KOPT-K1 (cell line): ENCODE results near the gene ANKRD17.
A peak's percentile ranks its signal among the peaks of the same experiment; 100 is the strongest.

Source experiments
- H3K27ac ChIP-seq: fragments of 200-600 bp; sonication (generic); 2 replicates; pipeline ENCODE4 v1.5.1; 2016; ENCODE audit warnings: antibody characterized with exemption, mild to moderate bottlenecking, low read depth, low read length; ENCODE audit not compliant: poor library complexity, severe bottlenecking
- H3K36me3 ChIP-seq: fragments of 200-600 bp; sonication (generic); 2 replicates; pipeline ENCODE4 v1.5.1; 2017; ENCODE audit warnings: antibody characterized with exemption, mild to moderate bottlenecking, low read length, moderate library complexity; ENCODE audit not compliant: insufficient read depth
- H3K9me3 ChIP-seq: fragments of 200-600 bp; sonication (generic); 2 replicates; pipeline ENCODE4 v1.5.1; 2017; ENCODE audit warnings: antibody characterized with exemption, low read length, mild to moderate bottlenecking; ENCODE audit not compliant: insufficient read depth, poor library complexity, severe bottlenecking

ANKRD17 gene

DNA sequence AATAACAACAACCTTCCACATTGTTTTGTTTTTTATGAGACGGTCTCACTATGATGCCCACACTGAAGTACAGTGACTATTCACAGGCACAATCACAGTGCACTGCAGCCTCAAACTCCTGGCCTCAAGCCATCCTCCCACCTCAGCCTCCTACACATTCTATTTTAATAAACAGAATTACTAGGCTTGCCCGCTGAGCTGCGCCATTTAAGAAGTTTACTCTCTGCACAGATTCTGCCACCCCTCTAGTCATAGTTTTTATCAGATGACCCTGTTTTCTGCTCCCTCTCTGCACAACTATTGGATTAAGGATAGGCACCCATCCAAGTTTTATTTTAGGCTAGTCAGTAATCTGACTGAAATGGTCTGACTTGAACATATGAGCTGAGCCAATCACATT is 177.8 kb downstream of the ANKRD17 start:
- Histone ChIP-seq H3K9me3 (no peaks in the 10 kb centered on the region), H3K27ac (no peak overlapping the region), H3K36me3 (peaks cover 97% of the 10 kb centered on the region)

DNA sequence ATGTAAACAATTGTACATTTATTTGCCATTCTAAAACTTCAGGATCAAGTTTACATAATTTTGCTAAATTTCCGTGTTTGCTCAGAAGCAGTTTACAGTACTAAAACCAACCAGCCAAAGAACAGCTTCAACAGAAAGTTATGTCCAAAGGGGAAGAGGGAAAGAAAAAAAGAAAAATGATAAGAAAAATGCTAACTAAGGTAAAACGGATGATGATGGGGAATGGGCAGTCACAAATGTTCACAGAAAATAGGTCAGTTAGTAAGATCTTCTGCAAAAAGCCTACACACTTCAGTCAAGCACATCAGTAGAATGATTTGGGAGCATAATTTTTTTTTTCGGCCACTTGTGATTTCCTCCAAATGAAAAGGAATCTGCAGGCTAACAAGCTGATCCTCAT is 182.8 kb downstream of the ANKRD17 start:
- H3K27ac ChIP-seq: no peak overlapping the region
- H3K36me3 ChIP-seq: peaks cover 82% of the 10 kb centered on the region
- H3K9me3 ChIP-seq: no peaks in the 10 kb centered on the region

DNA sequence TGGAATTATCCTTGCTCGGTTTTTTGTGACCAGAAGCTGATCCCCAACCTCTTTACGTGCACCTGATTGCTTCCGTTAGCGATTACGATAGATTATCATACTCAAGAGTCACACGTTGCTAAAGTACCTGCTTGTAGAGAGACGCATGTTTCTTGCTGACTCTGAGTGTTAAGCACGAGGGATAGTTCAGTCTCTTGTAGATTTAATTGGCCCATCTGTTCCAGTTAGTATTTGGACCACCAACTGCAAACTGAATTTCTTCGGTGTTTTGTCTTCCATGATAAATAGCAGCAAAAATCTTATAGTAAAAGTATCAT is 188.6 kb downstream of the ANKRD17 start:
- peak overlapping the region; percentile 93 for H3K27ac ChIP-seq
- H3K9me3 ChIP-seq: no peaks in the 10 kb centered on the region
- peaks cover 38% of the 10 kb centered on the region for H3K36me3 ChIP-seq

DNA sequence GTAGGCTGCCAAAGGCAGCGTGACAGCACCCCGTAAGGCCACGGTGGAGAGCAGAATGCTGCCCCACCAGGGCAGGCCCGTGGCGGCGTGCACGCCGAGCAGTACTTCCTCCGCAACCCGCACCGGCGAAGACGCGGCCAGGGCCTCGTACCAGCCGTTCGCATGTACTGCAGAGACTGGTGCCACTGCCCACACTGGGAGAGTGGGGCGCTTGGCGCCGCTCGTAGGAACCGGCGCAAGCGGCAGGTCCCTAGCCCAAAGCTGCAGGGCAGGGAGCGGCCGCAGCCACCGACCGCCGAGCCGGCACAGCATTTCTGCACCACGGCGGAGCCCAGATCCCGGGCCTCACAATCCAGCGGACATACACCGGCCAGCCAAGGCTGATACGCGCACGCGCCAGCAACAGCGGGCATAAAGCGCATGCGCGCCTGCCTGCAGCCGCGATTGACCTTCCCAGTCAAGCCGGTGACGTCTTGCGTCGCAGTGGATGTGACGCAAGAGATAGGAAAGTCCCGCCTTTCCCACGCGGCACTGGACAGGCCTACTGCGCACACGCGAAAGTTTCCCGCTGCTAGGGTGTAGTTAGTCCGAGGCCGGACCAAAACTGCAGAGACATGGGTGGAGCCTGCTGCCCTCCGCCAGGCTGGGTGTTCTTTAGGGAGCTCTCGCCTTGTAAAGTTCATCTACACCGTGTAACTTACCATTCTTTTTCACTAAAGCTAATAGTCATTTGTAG is 189.1 kb downstream of the ANKRD17 start, which contains the start of gene COX18:
Gene COX18 (minus strand): TSS at position 379 of the 736 bp plus-strand sequence. CDS start 67 bp downstream, at position 312.
- Histone ChIP-seq H3K36me3 (peaks cover 38% of the 10 kb centered on the region), H3K27ac (peak within 1 kb of the TSS; percentile 93), H3K9me3 (no peaks in the 10 kb centered on the region)

DNA sequence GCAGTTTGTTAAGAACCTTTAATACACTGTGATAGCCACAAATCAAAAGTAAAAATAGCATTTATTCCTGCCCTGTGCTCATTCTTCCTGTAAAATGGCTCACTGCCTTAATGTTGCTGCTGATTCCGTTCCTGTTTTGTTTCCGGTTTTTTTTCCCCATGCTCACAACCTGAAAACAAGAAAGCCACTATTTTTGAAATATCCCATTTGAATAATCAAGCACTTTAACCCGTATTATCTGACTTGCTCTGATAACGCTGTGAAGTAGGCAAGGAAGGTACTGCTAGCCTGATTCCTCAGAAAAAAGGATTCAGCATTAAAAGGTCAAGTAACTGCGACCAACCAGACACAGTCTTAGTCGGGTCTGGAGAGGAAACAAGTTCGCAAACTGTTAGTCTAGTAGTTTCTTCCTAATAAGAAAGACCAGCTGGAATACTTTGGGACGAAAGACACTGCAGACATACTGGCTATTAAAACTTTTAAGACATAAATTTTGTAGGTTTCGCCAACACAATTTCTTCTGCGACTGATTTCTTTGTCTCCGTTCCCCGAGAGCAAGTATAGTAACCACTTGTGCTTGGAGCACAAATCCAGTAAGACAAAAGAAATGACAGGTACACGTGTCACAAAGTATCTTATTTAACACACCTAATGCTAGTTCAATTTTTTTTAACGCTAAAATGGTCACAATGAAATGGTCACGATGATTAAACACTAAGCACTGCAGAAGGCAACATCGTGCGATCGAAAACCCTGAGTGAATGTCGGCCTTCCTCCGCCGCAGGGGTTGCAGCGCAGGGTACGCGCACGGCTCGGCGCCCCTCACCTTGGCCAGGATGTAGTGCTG is 189.9 kb downstream of the ANKRD17 start:
- H3K36me3 ChIP-seq: peaks cover 38% of the 10 kb centered on the region
- no peaks in the 10 kb centered on the region for H3K9me3 ChIP-seq
- H3K27ac ChIP-seq: peak overlapping the region; percentile 93

DNA sequence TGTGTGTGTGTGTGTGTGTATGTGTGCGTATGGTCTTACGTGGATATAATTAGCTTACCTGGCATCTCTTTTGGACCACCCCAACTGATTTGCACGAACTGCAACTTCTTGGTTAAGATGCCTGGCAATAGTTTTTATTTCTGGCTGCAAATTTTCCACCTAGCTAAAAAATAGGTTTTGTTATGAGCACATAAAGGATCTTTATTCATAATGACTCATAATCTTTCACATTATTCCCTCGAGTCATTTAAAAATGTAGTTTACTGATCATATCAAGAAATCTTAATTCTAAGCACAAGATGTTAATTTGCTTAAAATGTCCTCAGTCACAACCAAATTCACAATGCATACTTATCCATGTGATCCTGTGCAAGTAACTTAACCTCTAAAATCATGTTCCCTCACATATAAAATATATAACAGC is 190.6 kb downstream of the ANKRD17 start:
- H3K36me3 ChIP-seq: peaks cover 38% of the 10 kb centered on the region
- H3K27ac ChIP-seq: peak overlapping the region; percentile 93
- no peaks in the 10 kb centered on the region for H3K9me3 ChIP-seq

DNA sequence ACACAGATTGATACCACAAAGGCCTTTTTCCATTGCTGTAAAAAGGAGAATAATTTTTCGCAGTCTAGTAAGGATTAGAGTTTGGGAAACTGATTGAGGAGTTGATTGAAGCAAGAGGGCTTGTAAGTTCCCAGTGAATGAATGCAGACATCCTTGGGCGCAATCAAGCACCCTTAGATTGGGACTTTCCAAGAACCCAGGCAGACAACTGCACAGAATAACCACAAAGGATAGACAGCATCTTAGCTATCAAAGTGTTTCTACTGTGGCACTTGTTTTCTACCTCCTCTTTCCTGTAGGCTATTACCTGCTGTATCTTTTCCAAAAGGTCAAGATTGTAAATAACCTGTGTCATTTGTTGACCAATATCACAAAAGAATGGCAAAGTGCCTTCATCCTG is 191.7 kb downstream of the ANKRD17 start:
- Histone ChIP-seq H3K27ac (no peak overlapping the region), H3K9me3 (no peaks in the 10 kb centered on the region), H3K36me3 (peaks cover 45% of the 10 kb centered on the region)

DNA sequence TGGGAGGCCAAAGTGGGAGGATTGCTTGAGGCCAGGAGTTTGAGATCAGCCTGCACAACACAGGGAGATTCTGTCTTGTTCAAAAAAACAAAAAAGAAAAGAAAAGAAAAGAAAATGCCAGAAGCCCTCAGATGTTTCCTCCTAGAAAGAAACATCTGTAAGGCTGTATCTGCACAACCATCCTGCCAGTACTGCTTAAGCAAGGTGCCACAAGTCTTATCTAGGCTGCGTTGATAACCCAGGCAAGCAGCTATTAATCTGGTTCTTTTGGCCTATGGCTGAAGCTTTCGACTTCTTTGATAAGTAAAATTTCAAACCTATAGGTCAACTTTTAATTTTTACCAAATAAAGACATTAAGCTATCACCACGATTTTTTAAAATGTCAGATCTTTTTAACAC is 192.2 kb downstream of the ANKRD17 start:
- Histone ChIP-seq H3K27ac (no peak overlapping the region), H3K36me3 (peaks cover 50% of the 10 kb centered on the region), H3K9me3 (no peaks in the 10 kb centered on the region)

DNA sequence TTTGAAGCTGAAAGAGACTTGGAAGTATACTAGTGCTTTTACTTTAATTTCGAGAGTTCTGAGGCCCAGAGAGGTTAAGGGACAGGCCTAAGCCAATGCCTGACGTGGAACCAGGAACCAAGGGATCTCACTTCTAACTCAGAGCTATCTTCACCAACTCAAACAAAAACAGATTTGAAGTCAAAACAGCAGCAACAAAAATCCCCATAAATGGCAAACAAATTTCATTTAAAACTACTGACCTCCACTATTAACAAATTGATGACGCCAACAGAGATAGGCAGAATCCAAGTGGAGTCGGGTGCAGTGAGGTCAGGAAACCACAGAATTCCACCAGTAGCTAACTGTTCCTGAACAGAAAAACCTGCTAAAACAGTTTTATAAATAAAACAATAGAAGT is 194.1 kb downstream of the ANKRD17 start:
- H3K27ac ChIP-seq: no peak overlapping the region
- no peaks in the 10 kb centered on the region for H3K9me3 ChIP-seq
- peaks cover 69% of the 10 kb centered on the region for H3K36me3 ChIP-seq

DNA sequence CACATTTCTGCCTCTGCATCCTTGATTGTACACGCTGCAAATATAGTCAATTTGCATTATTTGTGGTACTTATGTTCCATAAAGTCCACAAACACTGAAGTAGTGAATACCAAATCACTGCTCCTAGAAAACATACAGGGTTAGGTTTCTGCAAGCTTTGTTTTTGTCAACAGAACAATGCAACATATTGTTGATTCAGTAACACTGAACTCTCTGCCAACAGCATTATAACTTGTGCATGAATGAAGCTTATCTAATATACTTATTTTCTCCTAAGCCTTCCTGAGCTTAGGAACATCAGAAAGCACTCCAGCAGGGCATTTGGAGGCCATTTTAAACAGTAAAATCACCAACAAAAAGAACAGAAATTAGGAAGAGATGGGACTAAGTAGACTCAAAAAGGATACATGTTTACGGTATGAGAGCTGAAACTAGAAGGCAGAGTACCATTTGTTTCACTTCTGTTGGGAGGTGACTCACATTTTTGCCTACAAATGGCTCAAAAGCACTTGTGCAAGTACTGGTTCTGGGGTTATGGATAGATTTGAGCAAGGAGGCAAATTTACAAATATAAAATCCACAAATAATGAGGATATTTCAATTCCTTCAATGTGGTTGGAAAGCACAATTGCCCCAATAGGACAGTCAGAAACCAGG is 203.2 kb downstream of the ANKRD17 start:
- H3K36me3 ChIP-seq: peaks cover 74% of the 10 kb centered on the region
- H3K9me3 ChIP-seq: no peaks in the 10 kb centered on the region

DNA sequence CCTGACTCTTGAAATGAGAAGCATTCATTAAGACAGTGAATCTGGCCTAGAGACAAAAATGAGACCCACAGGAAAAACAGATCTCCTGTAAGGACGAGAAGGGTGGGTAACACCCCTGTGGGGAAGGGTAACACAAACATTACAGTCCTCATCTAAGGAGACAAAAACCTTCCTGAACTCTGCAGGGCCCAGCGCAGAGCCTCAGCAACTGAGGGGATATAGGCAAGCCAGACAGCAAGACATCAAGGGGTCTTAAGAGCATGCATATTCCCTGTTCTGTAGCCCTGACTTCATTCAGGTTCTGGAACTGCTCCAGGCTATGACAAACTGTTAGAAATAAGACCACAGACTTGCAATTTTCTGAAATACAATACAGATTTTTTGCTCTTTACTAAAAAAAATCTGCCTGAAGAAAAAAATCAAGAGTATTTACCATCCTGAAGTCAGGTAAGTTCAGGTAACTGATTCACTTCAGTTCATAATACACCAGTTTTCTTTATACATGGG is 204.6 kb downstream of the ANKRD17 start:
- no peak overlapping the region for H3K27ac ChIP-seq
- H3K9me3 ChIP-seq: no peaks in the 10 kb centered on the region
- peaks cover 61% of the 10 kb centered on the region for H3K36me3 ChIP-seq

More for the DNA sequence above, 203.2 kb downstream of the ANKRD17 start:
- no peak overlapping the region for H3K27ac ChIP-seq

DNA sequence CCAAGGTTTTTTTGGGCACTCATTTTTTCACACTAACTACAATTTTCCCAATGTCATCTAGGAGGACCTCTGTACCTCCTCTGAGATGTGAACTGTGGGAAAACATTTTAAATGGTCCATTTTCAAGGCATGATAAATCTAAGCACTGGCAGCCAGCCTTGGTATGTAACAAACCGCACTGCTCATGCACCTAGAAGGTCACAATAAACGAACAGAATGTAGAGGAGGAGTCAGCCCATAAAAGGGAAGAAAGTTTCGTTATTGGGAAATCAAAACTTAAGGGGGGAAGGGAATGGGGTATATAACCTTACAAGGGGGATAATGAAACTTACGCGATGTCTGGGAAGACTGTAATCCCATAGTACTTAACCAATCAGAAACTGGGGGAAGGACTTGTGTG is 205.5 kb downstream of the ANKRD17 start:
- Histone ChIP-seq H3K9me3 (no peaks in the 10 kb centered on the region), H3K36me3 (peaks cover 51% of the 10 kb centered on the region), H3K27ac (no peak overlapping the region)

DNA sequence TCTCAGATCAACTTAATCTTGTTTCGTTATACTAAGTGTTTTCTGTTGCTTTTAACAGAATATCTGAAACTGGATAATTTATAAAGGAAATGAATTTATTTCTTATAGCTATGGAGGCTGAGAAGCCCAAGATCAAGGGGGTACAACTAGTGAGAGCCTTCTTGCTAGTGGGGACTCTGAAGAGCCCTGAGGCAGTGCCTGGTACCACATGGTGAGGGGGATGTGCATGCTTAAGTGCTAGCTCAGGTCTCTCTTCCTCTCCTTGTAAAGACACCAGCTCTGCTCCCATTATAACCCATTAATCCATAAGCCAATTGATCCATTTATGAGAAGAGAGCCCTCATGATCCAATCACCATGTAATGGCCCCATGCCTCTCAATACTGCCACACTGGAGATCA is 207.0 kb downstream of the ANKRD17 start:
- H3K27ac ChIP-seq: no peak overlapping the region
- no peaks in the 10 kb centered on the region for H3K9me3 ChIP-seq
- peaks cover 37% of the 10 kb centered on the region for H3K36me3 ChIP-seq

DNA sequence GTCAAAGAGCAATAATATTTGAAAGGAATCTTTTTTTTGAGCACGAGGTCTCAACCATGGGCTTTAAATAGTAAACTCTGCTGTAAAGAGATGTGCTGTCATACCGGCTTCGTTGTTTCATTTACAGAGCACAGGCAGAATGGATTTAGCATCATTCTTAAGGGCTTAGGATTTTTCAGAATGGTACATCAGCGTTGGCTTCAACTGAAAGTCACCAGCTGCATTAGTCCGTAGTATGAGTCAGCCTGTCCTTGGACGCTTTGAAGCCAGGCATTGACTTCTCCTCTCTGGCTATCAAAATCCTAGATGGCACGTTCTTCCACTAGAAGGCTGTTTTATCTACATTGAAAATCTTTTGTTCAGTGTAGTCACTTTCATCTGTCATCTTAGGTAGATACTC is 212.7 kb downstream of the ANKRD17 start:
- Histone ChIP-seq H3K27ac (no peak overlapping the region), H3K36me3 (no peaks in the 10 kb centered on the region), H3K9me3 (no peaks in the 10 kb centered on the region)

DNA sequence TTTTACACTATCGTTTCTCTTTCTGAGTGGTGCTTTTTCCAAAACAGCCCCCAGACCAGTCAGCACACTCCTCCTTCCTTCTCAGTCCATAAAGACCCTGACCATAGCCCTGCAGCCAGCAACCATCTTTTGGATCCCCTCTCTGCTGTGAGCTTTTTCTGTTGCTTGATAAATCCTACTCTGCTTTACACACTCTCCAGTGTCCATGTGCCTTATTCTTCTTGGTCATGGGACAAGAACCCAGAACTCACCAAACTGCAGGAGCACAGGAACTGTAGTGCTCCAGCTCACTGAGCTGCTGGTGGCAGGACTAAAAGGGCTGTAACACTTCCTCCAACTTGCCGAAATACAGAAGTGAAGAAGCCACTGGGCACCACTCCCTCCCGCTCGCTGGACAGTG is 221.5 kb downstream of the ANKRD17 start:
- Histone ChIP-seq H3K36me3 (no peaks in the 10 kb centered on the region), H3K9me3 (peaks cover 19% of the 10 kb centered on the region), H3K27ac (no peak overlapping the region)
